ENCODE measurements around the gene TMEM218. TPM values are rescaled to one million over a fixed set of nuclear protein-coding genes. Genes with fewer than 3 reads are reported as not detected.

The TMEM218 gene
- total RNA-seq, 1 donor: 7.1 TPM

Other genes with a start within 250 kb of the TMEM218 start
- gene ROBO3, start 246.2 kb downstream of the TMEM218 start, total RNA-seq: 6.2 TPM
- 0.31 TPM for gene ROBO4, start 213.8 kb downstream of the TMEM218 start, total RNA-seq
- not detected for gene HEPN1, start 192.4 kb downstream of the TMEM218 start, total RNA-seq
- 0.10 TPM for gene HEPACAM, start 175.6 kb downstream of the TMEM218 start, total RNA-seq
- gene CCDC15, start 157.4 kb downstream of the TMEM218 start, total RNA-seq: 1.4 TPM
- 3.5 TPM for gene SLC37A2, start 48.3 kb downstream of the TMEM218 start, total RNA-seq
- gene PKNOX2, start 53.1 kb upstream of the TMEM218 start, total RNA-seq: under 0.01 TPM

Measured in mononuclear cell (primary cell).